Activated T-helper 17 cell treated with anti-CD3 and anti-CD28 coated beads, Interleukin-2, amount 50 U/mL, for 72 hours (primary cell): ENCODE measurements around the gene SLC17A2. TPM values are rescaled to one million over a fixed set of nuclear protein-coding genes. Genes with fewer than 3 reads are reported as not detected.
A peak's percentile ranks its signal among the peaks of the same experiment; 100 is the strongest.
"Not testable (repeated sequence)": the region's sequence is repeated elsewhere in the genome, so short reads cannot be mapped to it uniquely, and the experiment has no call there.

Experiments
- ATAC-seq: fragments of 150-1000 bp; cut with Tn5 transposase; replicated peaks from 2 replicates; pipeline ENCODE4 v1.10.0; 2021; ENCODE audit warnings: mild to moderate bottlenecking, moderate library complexity
- H3K27ac Mint-ChIP-seq: one replicate; pipeline ENCODE4 v1.8.0; 2022; ENCODE audit warnings: mixed read lengths
- H3K27me3 Mint-ChIP-seq: one replicate; pipeline ENCODE4 v1.8.0; 2022; ENCODE audit warnings: mixed read lengths
- H3K36me3 Mint-ChIP-seq: one replicate; pipeline ENCODE4 v1.8.0; 2022; ENCODE audit warnings: low read depth, mild to moderate bottlenecking, mixed read lengths
- H3K4me1 Mint-ChIP-seq: one replicate; pipeline ENCODE4 v1.8.0; 2022; ENCODE audit warnings: mixed read lengths
- H3K4me3 Mint-ChIP-seq: one replicate; pipeline ENCODE4 v1.8.0; 2022; ENCODE audit warnings: mild to moderate bottlenecking, mixed read lengths
- H3K9me3 Mint-ChIP-seq: one replicate; pipeline ENCODE4 v1.8.0; 2022; ENCODE audit warnings: mixed read lengths
- total RNA-seq, 2 donors: library from RNA; stranded (reverse); gene quantifications; one replicate each; pipeline ENCODE4 v1.2.3, GENCODE V29; 2022

Gene SLC17A2
- total RNA-seq, 2 donors from 2014 or later: not detected

GRCh38 chr6:25943887-25944286 is 13.4 kb upstream of the SLC17A2 start:
- H3K36me3 Mint-ChIP-seq: no peaks in the 10 kb centered on the region
- no peak overlapping the region for H3K27ac Mint-ChIP-seq
- H3K27me3 Mint-ChIP-seq: peaks cover 3% of the 10 kb centered on the region
- no peak for ATAC-seq
- H3K4me1 Mint-ChIP-seq: peaks cover 19% of the 10 kb centered on the region
- peaks cover 7% of the 10 kb centered on the region for H3K9me3 Mint-ChIP-seq
- H3K4me3 Mint-ChIP-seq: no peak overlapping the region

DNA sequence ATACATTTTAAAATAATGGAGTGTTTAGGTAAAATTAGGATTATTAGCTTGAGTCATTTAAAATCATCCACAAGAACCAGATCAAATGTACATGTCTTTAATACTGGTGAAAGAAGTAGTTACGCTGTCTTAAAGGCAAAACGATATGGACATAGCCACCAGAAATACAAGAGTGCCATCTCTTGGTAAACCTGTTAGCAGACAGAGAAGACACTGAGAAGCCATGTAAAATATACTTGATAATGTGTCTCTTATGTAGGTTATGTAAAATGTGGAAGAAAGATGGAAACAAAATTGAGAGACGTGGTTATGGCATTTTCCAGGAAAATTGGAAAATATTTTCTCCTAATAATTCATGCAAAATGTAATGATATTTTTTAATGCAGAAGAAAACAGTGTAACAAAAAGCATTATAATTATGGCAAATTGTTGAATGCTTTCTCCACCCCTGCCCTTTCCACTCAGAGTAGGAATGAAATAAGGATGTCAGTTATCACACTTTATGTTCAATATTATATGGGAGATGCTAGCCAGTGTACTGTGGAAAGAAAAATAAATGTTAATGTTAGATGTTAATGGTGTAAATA is 12.2 kb upstream of the SLC17A2 start:
- Mint-ChIP-seq H3K27ac (no peak overlapping the region), H3K4me3 (no peak overlapping the region), H3K36me3 (no peaks in the 10 kb centered on the region), H3K27me3 (peaks cover 3% of the 10 kb centered on the region), H3K9me3 (peaks cover 7% of the 10 kb centered on the region), H3K4me1 (peaks cover 19% of the 10 kb centered on the region)
- ATAC-seq: peak; percentile 18

DNA sequence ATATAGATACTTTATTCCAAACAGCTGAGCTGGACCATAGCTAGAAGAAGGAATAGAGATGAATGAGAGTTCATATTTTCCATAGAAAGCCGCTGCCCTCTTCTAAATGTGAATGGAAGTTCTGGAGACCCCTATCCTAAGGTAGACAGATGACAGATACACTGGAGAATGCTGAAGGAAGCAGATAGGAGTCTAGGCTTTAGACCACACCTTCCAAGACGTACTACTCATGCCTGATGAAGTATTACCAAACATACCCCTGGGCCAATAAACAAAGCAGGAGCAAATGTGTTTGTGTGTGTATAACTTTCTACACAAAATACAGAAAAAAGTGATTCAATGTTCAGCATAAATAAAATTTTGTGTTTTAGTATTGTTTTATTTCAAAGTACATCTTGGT is 9.1 kb upstream of the SLC17A2 start:
- Mint-ChIP-seq H3K36me3 (no peaks in the 10 kb centered on the region), H3K27ac (no peak overlapping the region), H3K9me3 (no peaks in the 10 kb centered on the region), H3K4me3 (no peak overlapping the region), H3K27me3 (peaks cover 3% of the 10 kb centered on the region), H3K4me1 (peaks cover 3% of the 10 kb centered on the region)
- no peak for ATAC-seq

DNA sequence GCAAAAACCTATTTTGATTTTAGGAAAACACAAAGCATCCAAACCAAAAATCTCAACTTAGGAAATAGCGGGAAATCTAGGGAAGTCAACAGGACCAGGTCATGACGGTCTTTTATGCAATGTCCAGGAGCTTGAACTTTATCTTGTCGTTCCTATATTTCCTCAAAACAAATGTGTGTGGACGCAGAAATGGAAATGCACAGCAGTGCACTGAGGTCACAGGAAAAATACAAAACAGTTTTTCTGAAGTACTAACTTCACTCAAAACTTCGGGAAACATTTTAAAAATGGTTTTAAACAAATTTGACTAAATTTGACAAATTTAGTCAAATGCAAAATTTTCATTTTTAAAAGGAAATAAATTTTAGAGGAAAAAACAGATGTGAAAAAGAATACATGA is 5.5 kb upstream of the SLC17A2 start:
- Mint-ChIP-seq H3K27me3 (peaks cover 9% of the 10 kb centered on the region), H3K4me3 (no peak overlapping the region), H3K4me1 (no peaks in the 10 kb centered on the region), H3K9me3 (no peaks in the 10 kb centered on the region), H3K27ac (no peak overlapping the region), H3K36me3 (no peaks in the 10 kb centered on the region)
- ATAC-seq: no peak

GRCh38 chr6:25934735-25935313 is 4.3 kb upstream of the SLC17A2 start:
- Mint-ChIP-seq H3K9me3 (no peaks in the 10 kb centered on the region), H3K27ac (no peak overlapping the region), H3K36me3 (no peaks in the 10 kb centered on the region), H3K4me3 (no peak overlapping the region), H3K4me1 (no peaks in the 10 kb centered on the region), H3K27me3 (peaks cover 9% of the 10 kb centered on the region)
- peak; percentile 50 for ATAC-seq

- Mint-ChIP-seq H3K9me3 (no peaks in the 10 kb centered on the region), H3K4me3 (no peak overlapping the region), H3K27ac (no peak overlapping the region), H3K36me3 (no peaks in the 10 kb centered on the region), H3K4me1 (no peaks in the 10 kb centered on the region), H3K27me3 (peaks cover 9% of the 10 kb centered on the region)
- ATAC-seq: peak; percentile 74
Observed at GRCh38 chr6:25934156-25934555, 3.7 kb upstream of the SLC17A2 start.

GRCh38 chr6:25931411-25931709 is 869 bp upstream of the SLC17A2 start:
- no peak overlapping the region for H3K27ac Mint-ChIP-seq
- no peak overlapping the region for H3K4me3 Mint-ChIP-seq
- no peak for ATAC-seq
- H3K4me1 Mint-ChIP-seq: no peaks in the 10 kb centered on the region
- H3K36me3 Mint-ChIP-seq: no peaks in the 10 kb centered on the region
- H3K9me3 Mint-ChIP-seq: no peaks in the 10 kb centered on the region
- peaks cover 9% of the 10 kb centered on the region for H3K27me3 Mint-ChIP-seq

GRCh38 chr6:25929785-25930184 is 706 bp downstream of the SLC17A2 start:
- H3K9me3 Mint-ChIP-seq, H3K4me3 Mint-ChIP-seq, H3K27me3 Mint-ChIP-seq, H3K27ac Mint-ChIP-seq, H3K36me3 Mint-ChIP-seq, H3K4me1 Mint-ChIP-seq, ATAC-seq: not testable (repeated sequence)

GRCh38 chr6:25928562-25929324 is 1.7 kb downstream of the SLC17A2 start:
- no peak overlapping the region for H3K27ac Mint-ChIP-seq
- no peak overlapping the region for H3K4me3 Mint-ChIP-seq
- no peaks in the 10 kb centered on the region for H3K4me1 Mint-ChIP-seq
- H3K9me3 Mint-ChIP-seq: no peaks in the 10 kb centered on the region
- H3K36me3 Mint-ChIP-seq: no peaks in the 10 kb centered on the region
- ATAC-seq: no peak
- peaks cover 7% of the 10 kb centered on the region for H3K27me3 Mint-ChIP-seq

GRCh38 chr6:25927756-25928216 is 2.7 kb downstream of the SLC17A2 start:
- Mint-ChIP-seq H3K36me3 (no peaks in the 10 kb centered on the region), H3K27ac (no peak overlapping the region), H3K9me3 (no peaks in the 10 kb centered on the region), H3K4me3 (no peak overlapping the region), H3K4me1 (no peaks in the 10 kb centered on the region), H3K27me3 (peaks cover 7% of the 10 kb centered on the region)
- no peak for ATAC-seq

- Mint-ChIP-seq H3K27me3 (peaks cover 5% of the 10 kb centered on the region), H3K36me3 (no peaks in the 10 kb centered on the region), H3K4me3 (no peak overlapping the region), H3K4me1 (no peaks in the 10 kb centered on the region), H3K27ac (no peak overlapping the region), H3K9me3 (no peaks in the 10 kb centered on the region)
- ATAC-seq: peak; percentile 70
Observed at GRCh38 chr6:25927178-25927577, 3.3 kb downstream of the SLC17A2 start.

- H3K27me3 Mint-ChIP-seq: no peaks in the 10 kb centered on the region
- H3K4me1 Mint-ChIP-seq: no peaks in the 10 kb centered on the region
Observed at GRCh38 chr6:25925876-25926275, 4.6 kb downstream of the SLC17A2 start.

DNA sequence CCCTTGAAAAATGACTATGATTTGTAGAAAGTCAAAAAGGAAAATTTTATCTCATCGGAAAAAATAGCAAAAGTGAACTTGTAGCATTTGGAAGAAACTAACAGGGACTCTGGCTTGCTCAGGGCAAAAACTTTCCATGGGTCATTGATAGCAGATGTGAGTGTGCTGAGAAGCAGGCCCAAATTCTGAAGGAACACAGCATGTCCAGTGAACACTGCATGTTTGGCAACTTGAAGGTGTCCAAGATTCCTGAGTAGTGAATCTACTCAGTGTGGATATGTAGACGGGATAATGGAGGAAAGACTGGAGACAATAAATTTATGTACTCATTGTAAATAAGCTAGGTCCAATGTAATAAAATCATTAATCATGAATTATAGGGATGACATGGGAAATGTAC is 8.2 kb downstream of the SLC17A2 start:
- ATAC-seq: no peak
- Mint-ChIP-seq H3K27ac (no peak overlapping the region), H3K9me3 (peaks cover 4% of the 10 kb centered on the region), H3K4me3 (no peak overlapping the region), H3K36me3 (no peaks in the 10 kb centered on the region), H3K27me3 (no peaks in the 10 kb centered on the region), H3K4me1 (peaks cover 9% of the 10 kb centered on the region)

More at GRCh38 chr6:25925876-25926275, 4.6 kb downstream of the SLC17A2 start:
- ATAC-seq: no peak
- no peak overlapping the region for H3K27ac Mint-ChIP-seq
- no peaks in the 10 kb centered on the region for H3K36me3 Mint-ChIP-seq
- H3K9me3 Mint-ChIP-seq: no peaks in the 10 kb centered on the region
- H3K4me3 Mint-ChIP-seq: no peak overlapping the region

DNA sequence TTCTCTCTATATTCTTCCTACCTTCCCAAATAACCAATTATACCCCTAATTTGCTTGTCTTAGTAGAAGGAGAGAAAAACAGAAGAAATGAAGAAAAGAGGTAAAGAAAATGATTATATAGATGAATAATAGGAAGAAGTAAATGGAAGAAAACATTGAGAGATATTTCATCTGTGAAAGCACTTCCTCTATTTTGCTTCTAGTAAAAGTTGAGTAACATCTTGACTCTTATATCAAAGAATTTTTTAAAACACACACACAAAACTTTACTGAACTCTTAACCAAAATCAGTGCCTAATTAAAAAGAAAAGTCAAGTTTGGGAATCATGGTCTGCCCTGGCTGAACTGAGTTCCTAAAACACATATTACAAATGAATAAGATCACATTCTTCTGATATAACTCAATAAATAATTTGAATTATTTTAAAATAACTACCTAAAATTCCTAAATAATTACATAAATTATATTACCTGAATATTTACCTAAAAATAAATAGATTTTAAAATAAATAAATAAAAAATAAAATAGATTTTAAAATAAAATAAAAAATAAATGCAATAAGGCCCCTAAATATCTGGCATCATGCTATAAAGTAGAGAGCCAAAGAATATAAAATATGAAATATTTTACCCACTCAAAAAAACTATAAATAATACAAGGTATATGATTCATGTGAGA is 8.8 kb downstream of the SLC17A2 start:
- no peak overlapping the region for H3K4me3 Mint-ChIP-seq
- no peak for ATAC-seq
- H3K27ac Mint-ChIP-seq: no peak overlapping the region
- peaks cover 9% of the 10 kb centered on the region for H3K4me1 Mint-ChIP-seq
- H3K27me3 Mint-ChIP-seq: no peaks in the 10 kb centered on the region
- no peaks in the 10 kb centered on the region for H3K36me3 Mint-ChIP-seq
- peaks cover 4% of the 10 kb centered on the region for H3K9me3 Mint-ChIP-seq

GRCh38 chr6:25919657-25920056 is 10.8 kb downstream of the SLC17A2 start:
- no peak for ATAC-seq
- Mint-ChIP-seq H3K4me3 (no peak overlapping the region), H3K9me3 (peaks cover 4% of the 10 kb centered on the region), H3K36me3 (no peaks in the 10 kb centered on the region), H3K4me1 (peaks cover 9% of the 10 kb centered on the region), H3K27ac (no peak overlapping the region), H3K27me3 (no peaks in the 10 kb centered on the region)
